Measurements from ENCODE around the gene PLA2G4E.

Gene PLA2G4E

DNA sequence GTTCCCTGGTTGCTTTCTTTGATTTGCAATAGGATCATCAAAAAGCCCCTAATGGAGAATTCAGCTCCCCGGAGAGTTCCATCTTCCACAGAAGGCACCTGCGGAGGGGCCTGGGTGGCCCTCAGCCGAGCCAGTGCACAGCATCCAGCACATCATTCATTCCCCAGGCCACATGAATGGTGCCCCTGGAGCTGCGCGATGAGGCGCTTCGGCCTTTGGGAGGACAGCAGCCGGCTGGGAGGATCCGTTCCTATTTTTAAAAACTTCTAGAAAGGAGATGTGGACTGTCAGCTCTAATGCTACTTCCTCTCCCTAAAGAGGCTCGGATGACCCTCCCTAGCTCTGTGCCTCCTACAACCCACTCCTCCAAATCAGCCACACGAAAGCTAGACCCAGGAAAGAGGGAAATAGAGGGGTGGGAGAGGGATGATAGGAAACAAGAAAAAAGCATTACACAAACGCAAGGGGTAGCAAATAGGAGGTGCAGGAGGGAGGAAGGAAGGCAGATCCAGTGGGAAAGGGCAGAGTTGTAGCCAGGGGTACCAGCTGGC, 68.8 kb downstream of the PLA2G4E start:
- no peak for DNase-seq

DNA sequence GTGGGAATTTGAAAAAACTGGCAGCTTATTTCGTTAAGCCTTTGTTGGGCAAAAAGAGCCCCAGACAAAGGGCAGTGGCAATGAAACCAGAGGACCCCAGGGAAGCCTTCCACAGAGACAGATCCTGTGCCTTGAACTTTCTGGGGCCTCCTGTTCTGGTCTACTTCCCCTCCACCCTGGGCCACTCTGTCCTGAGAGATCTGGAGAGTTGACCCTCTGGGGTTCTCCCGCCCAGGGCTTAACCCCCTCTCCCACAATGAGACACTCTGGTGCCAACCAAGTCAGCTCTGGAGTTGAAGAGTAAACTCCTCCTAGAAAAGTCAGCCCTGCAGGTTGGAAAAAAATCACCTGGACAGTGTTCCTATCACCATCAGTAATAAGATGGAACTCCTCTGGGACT, 69.3 kb downstream of the PLA2G4E start:
- no peak for DNase-seq

DNA sequence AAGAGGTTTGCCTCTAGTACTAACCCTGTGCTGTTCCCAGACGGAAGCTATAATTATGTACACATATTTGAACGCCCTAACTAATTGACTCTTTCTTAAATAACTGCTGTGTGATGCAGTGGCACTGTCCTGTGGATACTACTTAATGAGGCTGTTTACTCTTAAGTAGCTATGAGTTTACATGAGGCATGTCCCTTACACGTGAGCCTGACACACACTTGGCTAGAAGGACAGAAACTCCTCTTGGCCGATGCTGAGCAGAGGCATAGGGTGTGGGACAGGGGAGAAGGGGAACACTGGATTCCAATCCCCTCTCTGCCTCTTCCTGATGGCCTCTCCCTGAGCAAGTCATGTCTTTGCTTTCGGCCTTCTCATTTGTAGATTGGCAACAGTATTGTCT, 70.4 kb downstream of the PLA2G4E start:
- DNase-seq, result no peak

DNA sequence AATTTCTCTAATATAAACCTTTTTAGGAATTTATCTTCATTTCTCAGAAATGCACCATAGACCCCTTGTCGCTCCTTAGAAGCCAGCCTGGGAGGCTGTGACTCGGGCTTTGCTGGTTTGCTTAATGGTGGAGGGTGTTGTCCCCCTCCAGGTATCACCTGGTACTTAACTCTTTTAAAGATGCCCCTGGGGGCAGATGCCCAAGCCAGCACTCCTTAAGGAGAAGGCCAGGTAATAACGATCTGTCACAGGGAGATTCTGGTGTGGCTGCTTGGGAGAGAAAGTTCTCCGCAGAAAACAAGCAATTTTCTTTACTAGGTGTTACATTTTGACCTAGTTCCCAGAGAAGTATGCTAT, 70.7 kb downstream of the PLA2G4E start:
- DNase-seq, result no peak

DNA sequence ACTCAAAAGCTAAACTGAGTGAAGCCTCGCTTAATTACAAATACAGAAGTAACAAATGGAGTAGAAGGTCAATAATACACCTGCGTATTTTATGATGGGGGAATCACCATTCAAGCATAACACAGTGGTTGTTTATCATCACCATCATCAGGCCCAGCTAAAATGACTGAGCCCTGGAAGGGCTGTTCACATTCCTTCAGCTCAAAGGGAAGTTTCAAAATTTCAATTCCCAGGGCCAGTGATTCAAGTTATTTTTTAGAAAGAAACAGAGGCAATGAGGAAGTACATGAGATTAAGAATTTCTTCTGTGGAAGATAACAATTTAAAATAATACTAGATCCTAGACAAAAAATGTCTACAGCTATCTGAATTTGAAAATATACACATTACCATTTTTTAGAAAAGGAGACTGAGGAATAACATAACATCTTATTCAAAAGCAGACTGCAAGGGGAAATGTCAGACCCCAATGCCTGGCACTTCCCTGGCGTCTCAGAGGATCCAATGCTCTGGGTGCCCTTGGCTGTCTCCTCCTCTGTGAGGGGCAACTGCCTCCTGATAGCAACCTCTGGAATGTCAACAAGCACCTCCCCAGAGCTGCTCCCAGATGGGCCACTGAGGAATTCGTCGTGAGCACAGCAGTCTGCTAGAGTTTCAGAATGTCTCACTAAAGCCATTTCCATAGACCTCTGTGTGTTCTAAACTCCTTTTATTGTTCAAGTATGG, 71.3 kb downstream of the PLA2G4E start:
- no peak for DNase-seq

DNA sequence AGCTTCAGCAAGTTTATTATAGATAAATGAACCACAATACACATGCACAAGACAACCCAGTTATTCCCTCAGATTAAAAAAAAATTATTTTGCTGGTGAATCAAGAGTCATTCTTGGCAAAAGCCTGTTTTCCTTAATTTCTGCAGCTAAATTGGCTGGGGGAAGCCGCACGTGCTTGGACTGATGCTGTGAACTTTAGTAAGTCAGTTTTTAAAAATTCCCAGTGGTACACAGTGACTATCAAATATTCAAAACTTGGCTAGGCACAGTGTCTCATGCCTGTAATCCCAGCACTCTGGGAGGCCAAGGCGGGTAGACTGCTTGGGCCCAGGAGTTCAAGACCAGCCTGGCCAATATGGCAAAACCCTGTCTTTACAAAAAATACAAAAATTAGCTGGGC, 72.4 kb downstream of the PLA2G4E start:
- no peak for DNase-seq

DNA sequence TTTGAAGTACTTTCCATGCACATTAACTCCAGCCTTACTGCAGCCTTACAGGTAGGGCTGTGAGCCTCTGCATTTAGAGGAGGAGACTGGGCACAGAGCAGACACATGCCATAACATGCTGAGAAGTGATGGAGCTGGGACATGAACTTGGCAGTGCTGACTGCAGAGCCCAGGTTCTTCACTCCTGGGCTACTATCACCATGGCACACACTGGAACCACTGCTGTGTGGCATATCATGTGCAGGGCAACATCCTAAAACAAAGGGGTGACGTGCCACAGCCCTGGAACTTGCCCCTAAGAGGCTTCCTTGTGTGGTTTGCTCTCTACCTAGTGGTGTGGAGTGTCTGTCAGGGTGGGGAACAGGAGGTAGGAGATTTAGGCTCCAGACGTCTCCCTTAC, 73.9 kb downstream of the PLA2G4E start:
- DNase-seq, result no peak

DNA sequence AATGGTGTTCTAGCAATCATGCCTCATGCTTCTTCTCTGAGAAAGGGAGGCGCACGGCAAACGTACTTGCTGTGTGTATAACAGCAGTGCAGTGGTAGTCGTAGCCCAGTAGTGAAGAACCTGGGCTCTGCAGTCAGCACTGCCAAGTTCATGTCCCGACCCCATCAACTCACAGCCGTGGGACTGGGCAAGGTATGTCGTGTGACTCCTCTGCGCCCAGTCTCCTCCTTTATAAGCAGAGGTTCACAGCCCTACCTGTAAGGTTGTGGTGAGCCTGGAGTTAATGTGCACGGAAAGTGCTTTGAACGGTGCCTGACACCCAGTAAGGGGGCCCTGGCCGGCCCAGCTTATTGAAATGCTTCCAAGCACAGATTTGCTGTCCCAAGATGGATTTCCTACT, 75.1 kb downstream of the PLA2G4E start:
- no peak for DNase-seq

DNA sequence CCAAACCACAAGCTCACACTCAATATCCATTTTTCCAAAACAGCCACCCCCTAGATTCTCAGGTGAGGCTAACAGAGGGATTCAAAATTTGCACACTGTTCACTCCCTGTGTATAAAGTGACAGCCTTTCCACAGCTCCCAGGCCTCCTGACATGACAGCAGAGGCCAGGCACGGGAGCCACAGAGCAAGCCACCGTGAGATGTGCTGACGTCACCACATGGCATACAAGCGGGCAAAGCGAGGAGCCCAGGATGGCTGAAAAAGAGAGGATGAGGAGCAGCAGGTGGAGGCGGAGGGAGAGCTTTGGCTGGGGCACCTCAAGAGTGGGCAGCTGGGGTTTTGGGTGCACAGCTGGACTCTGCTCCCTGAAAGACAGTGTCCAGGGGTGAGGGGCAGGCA, 75.6 kb downstream of the PLA2G4E start:
- DNase-seq, result no peak

DNA sequence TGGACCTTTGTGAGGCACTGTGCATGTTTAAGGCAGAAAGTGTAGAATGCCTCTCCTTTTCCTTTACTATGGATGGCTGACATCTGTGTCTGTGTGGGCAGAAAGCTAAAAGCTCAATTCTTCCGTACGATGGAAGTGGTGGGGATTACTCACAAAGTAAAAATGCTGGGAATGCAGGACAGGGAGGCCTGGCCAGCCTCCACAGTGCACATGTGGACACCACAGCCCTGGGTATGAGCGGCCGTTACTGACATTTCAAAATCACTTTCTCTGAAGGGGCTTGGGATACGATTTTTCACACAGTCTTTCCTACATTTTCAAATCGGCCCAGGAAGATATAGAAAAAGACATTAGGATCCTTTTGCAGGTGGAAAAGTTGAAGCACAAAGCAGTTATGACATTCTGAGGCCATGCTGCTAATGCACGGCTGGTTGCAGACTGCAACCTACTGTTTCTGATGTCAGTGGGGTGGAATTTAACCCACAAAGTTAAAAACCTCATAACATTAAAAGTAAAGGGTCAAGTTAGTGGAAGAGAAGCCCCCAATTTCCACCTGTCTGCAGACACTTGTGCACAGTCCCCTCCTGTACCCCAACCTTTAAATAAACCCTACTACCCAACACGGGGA, 76.4 kb downstream of the PLA2G4E start:
- DNase-seq, result no peak

DNA sequence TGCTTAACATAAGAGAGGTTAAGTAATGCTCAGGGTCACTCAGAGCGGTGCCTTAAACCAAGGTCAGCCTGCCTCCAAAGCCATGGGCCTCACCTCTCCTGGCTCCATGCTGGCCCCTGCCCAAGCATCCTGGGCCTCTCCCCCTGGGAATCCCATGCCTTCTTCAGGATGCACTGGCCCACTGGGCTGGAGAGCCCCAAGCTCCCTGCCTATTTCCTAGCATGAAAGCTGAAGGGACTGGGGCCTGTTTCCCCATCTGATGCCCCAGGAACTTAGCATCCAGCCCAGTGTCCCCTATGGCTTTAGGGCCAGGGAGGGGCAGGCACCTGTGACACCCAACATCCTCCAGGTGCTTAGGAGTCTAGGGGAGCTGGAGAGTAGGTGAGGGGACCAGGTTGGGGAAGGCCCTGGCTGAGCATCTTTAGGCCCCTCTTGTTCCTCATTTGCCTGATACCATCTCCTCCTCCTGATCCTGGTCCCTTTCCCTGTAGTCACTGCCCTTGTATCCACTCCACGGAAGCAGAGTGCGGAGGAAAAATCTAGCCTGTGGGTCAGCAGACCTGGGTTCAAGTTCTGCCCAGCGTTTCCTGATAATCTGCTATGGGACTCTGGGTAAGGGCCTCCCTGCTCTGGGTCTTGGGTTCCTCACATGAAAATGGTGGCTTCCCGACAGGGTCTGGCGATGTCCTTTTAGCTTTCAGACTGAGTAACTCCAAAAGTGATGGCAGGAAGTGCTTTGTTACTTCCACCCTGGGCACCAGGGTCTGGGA, 77.1 kb downstream of the PLA2G4E start:
- DNase-seq, result no peak

DNA sequence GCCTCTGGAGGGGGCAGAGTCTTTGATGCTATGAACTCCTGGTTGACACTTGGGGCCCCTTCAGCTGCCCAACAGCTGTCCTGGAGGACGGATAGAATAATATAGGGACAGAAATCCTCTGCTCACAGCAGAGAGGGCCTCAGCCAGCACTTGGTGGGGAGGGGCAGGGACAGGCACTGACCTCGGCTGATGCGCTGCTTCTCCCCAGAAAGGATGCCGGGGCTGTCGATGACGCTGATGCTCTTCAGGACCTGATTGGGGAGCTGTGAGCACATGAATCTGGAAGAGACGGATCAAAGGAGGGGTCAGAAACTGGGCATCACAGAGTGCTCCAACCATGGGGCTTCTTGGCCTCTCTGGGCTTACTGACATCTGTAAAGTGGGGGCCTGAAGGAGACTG, 78.0 kb downstream of the PLA2G4E start:
- DNase-seq, result no peak

DNA sequence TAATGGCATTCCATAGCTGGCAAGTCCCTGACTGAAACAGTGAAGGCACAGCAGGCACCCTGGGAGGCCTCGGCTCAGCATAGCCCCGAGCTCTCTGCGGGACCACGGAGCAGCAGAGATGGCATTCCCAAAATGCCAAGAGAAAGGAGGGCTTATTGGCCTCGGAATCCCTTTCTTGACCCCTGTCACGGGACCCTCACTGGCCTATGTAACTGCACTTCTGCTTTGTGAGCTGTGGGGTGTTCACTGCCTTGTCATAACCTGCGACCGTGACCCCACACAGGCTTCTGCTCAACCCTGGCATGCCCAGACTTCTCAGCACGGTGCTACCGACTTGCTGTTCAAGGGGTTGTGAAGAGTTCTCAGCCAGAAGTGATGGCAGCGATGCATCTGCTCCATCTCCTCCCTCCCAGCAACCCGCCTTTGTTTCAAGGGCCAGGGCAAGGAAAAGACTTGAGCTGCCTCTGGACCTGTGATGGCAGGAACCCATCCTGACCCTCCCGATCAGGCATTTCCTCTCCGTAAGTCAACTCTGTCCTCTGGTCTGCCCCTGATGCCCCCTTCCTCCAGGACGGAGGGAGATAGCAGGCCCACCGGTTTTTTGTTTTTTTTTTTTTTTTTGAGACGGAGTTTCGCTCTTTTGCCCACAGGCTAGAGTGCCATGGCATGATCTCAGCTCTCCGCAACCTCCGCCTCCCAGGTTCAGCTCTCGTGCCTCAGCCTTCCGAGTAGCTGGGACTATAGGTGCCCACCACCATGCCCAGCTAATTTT, 79.0 kb downstream of the PLA2G4E start:
- DNase-seq, result no peak

DNA sequence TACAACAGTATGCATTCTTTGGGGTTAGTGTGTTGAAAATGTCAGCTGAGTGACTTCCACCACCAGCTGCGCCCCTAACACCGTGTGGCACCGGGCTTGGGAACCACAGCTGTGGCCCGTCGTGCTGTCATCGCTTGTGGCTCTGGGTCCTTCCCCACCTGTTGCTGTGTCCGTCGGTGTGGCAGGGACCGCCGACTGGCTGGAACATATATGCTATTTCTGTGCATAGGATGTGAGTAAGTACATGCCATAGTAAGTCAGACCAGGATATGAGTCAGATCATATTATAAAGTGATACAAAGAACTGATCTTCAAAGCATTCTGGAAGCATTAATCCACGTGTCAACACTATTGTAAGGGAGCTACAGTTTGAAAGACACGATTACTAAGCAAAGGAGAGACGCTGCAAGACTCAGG, 80.4 kb downstream of the PLA2G4E start:
- no peak for DNase-seq

DNA sequence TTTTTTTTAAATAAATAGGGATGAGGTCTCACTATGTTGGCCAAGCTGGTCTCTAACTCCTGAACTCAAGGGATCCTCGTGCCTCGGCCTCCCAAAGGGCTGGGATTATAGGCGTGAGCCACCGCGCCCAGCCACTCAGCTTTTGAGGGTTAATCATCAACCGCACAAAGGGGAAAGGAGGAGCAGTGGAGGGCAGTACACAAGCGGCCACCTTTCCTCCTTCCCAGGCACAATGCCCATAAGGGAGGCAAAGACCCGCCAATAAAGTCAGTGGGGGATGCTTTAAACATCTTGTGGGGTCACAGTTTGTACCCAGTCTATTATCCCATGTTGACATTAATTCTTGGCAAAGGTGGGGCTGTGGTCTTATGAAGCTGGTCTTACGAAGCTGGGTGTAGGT, 80.9 kb downstream of the PLA2G4E start:
- no peak for DNase-seq

DNA sequence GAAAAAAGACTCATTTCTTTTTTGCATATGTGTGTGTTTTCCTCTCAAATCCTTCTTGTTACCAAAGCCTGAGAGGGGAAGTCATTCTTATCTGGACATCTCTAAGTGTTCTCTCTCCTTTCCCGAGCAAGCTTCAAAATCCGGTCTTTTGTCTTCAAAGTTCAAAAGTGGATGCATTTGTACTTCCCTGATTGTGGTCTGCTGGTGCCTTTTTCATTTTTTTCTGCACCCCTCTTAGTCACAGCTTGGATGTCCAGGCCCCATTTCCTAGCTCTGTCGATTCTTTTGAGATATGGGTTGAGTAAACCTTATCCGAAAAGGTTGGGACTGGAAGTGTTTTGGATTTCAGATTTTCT, 83.3 kb downstream of the PLA2G4E start:
- DNase-seq, result no peak

DNA sequence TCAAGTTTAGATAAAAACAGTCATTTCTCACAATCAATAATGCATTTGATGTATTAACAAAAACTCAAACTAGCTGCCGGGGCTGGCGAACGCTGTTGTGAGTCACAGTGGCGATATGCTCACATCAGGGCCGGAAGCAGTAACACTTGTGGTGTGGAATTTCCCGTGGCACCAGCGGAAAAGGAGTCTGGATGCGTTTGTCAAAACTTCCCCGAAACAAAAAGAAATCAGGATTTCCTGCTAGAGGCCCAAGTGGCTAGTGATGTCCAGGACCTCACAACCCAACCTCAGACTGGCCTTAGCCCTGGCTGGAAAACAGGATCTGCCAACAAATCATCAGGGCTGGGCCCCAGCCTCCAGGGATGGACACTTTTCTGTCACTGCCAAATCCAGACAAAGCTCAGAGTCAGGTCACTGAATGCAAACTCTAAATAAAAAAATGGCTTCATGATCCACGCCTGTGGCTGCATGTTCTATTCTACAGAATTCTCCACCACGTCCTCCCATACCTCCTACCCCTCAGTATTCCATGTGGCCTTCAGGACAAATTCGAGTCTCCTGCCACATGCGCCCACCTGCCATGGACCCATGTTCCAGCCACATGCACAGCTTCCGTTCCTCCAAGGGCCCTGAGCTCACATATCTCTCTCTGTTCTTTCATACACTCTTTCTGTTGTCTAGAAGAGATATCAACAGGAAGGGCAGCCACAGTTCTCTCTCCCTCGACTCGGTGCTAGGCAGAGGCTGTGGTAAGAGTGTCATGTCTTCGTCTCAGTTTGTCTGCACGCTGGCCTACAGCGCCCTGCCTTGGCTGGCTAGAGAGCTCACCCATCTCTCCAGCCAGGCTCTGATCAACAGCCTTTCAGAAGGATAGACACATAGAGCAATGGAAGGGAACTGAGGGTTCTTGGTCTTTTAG, 83.9 kb downstream of the PLA2G4E start:
- no peak for DNase-seq

DNA sequence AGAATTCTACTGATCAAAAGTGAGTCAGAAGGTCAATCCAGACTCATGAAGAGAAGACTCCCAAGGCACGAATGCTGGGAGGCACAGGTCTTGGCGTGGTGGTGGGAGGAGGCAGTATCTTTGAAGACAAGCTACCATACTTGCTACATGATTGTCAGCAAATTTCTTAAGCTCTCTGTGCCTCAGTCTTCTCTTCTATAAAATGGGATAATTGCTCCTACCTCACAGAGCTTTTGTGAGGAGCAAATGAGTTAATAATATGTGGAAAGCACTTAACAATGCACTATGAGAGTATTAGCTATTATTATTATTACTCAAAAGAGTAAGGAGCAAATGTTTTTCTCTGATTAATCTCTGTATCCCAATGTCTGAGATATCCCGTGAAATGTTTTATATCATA, 84.7 kb downstream of the PLA2G4E start:
- no peak for DNase-seq

DNA sequence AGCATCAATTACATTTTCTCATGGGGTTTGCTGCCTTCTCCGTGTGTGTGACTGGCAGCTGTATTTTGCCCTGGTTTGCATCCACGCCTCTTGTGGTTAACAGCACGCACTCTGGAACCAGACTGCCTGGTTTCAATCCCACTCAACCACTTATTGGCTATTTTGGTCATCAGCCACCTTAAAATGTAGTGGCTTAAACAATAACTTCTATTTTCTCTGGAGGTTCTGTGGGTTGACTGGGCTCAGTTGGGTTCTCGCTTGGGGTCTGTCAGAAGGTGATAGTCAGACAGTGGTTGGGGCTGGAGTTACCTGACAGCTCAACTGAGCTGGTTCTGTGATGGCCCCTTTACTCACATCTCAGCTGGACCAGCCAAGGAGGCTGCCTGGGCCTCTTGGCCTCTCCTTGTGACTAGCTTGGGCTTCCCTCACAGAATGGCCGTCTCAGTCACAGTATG, 85.2 kb downstream of the PLA2G4E start:
- no peak for DNase-seq

DNA sequence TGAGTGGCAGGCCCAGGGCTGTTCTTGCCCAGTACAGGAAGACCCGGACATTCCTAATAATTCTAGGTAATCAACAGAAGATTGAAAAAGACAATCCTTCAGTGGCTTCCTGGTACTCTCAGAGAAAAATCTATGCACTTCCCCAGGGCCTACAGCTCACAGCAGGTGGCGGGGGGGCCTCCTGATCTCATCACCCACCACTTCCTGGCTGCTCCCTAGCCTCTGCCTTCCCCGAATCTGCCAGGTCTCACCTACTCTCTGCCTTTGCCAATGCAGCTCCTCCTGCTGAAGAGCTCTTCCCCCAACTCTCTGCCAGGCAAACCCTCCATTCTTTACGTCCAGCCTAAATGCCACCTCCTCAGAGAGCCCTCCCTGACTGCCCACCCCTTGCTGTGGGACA, 86.0 kb downstream of the PLA2G4E start:
- DNase-seq, result no peak

DNA sequence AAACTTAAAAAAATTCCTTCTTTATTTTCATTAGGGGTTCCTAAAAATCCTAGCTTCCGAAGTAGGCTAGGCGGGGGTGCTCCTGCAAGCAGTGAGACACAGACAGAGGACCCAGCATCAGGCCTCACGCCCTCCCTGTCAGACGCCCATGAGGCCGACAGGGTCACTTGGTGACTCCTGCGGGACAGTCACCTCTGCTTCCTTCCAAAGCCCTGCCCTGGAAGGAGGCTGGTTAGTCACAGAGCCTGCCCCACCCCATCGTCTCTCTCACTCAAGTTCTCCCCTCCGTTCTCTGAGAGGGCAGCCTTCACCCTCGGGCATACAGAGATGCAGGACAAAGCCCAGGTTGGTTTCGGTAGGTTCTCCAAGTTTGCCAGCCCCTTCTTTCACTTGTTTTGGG, 87.1 kb downstream of the PLA2G4E start:
- DNase-seq, result no peak

DNA sequence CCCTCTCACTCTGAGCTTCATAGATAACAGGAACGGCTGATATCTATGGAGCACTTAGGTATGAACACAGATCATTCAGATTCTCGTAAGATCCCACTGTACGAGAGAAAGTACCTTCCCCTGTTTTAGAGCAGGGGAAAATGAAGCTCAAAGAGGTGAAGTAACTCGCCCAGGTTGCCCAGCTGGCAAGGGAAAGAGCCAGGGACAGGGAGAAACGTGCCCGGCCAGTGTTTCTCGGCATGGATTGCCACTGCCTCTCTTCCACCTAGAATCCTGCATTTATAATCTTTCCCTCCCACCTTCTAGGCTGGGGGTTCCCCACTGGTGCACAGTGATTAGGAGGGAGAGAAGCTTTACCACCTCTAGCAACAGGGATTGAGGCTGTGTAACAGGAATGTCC, 87.5 kb downstream of the PLA2G4E start:
- no peak for DNase-seq

Measured in COR-L47 (cell line).